ENCODE measurements around the gene JUND.

The JUND gene

GRCh38 chr19:18239303-18239702, 42.1 kb downstream of the JUND start:
- FAIRE-seq (no peak), DNase-seq (ENCODE audit: low spot score) (no peak)

- DNase-seq (ENCODE audit: low spot score), result no peak
- no peak for FAIRE-seq
These were observed 47.2 kb downstream of the JUND start for GRCh38 chr19:18234194-18234593.

- no peak for FAIRE-seq
- peak; percentile 74 for DNase-seq (ENCODE audit: low spot score)
These were observed 48.1 kb downstream of the JUND start for GRCh38 chr19:18233224-18233825.

- no peak for DNase-seq (ENCODE audit: low spot score)
- no peak for FAIRE-seq
These were observed 48.7 kb downstream of the JUND start for GRCh38 chr19:18232540-18233223.

GRCh38 chr19:18231775-18232174, 49.6 kb downstream of the JUND start:
- FAIRE-seq (no peak), DNase-seq (ENCODE audit: low spot score) (no peak)

- DNase-seq (ENCODE audit: low spot score) (no peak), FAIRE-seq (no peak)
These were observed 50.3 kb downstream of the JUND start for GRCh38 chr19:18230941-18231734.

- FAIRE-seq, result no peak
These were observed 51.5 kb downstream of the JUND start for GRCh38 chr19:18229915-18230314.

More at GRCh38 chr19:18229915-18230314, 51.5 kb downstream of the JUND start:
- no peak for DNase-seq (ENCODE audit: low spot score)
